Activated CD8-positive, alpha-beta memory T cell treated with anti-CD3 and anti-CD28 coated beads, Interleukin-2, amount 50 U/mL, for 24 hours (primary cell): Measurements from ENCODE around the gene ATXN1.
"Not testable (repeated sequence)": the region's sequence is repeated elsewhere in the genome, so short reads cannot be mapped to it uniquely, and the experiment has no call there.

Experiments used
- DNase-seq: peaks from one replicate; pipeline ENCODE4 v3.0.0-alpha.2; 2020; ENCODE audit errors: extremely low read depth

ATXN1 gene

DNA sequence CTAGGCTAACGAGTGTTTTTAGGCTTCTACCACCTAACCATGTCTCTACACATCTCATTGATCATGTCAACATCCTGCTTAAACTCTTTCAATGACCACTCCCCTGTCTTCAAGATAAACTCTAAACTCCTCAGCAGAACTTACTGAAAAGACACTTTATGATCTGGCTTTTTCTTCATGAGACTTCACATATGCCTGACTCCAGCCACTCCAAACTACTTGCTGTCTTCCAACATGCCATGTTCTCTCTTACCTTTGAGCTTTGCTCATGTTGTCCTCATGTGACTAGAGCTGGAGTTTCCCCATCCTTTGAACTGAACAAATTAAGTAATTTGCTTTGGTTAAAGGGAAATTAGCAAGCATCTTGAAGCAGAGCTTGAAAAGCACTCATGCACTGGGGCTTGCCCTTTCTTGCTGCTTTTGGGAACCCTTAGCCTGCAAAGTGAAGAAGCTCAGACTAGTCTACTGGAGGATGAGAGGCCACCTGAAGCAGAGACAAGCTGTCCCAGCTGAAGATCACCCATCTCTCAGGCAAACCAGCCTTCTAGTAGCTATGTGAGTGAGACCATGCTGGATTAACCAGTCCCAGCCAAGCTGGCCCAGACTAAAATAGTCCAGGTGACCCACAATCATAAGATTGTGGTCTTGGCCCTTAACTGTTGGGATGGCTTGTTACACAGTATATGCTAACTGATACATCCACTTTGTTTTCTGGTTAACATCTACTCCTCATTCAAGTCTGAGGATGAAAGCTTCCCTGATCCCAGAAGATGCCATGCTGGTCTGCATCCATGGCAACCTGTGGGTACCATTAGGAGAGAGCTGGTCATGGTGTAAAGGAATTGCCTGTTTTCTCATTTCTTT lies 287.1 kb downstream of the ATXN1 start:
- no peak for DNase-seq

DNA sequence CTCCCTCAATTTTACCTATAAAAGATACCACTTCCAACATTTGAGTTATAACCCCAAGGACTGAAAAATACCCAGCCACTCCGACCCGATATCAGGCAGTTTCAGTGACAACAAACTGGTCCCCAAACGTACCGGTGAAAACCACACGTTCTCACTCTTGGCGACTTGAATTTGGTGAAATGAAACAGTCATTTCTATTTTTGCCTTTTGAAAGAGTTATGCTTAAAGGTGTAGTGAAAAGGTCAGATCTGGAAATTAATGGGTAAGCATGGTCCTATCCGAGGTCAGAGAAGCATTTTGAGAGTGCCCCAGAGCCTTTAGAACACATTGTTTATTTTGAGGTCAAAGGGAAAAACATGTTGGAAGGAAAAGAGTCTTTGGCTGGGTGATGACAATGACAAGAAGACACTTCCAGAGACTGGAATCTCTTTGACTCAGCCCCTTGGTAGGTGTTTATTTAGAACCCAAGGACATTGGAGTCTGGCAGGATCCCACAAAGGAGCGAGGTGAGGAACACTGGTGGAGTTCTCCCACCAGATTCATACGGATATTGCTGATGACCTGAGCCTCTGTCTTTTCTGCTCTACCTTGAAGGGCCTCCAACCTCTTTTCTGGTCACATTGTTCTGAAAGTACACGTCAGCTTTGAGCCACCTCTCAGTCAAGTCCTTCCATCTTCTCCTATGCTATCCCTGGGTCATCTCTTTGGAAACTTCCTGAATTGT lies 287.9 kb downstream of the ATXN1 start:
- DNase-seq = no peak

GRCh38 chr6:16472349-16473069 lies 288.8 kb downstream of the ATXN1 start:
- DNase-seq = no peak

GRCh38 chr6:16471910-16472297 lies 289.4 kb downstream of the ATXN1 start:
- no peak for DNase-seq

DNA sequence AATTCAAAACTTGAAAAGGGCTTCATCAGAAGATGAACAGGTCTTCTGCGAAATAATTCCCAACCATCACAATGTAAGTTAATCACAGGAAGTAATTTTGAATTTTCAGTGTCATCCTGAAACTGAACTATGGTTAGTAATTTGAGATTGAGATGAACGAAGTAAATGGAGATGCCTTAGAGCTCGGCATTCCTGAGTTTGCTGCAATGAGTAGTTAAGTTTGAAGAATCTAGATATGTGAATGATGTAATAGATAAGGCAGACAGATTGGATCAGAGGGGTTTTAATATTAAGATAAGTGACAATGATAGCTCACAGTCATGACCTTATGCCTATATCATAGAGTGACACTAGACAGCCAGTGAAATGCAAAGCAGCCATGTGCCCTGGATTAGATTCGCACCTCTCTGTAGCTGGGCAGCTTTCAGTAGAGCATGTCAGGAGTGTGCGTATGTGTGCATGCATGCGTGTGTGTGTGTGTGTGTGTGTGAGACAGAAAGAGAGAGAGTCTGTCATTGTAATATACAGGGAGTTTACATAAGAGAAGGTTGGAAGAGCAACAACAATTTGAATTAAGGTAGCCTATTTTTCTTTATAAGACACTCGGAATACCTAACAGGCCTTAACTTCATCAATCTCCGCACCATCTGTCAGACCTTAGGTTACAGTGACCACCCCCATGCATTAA lies 289.9 kb downstream of the ATXN1 start:
- no peak for DNase-seq

- no peak for DNase-seq
These were observed 290.6 kb downstream of the ATXN1 start for GRCh38 chr6:16470502-16471221.

GRCh38 chr6:16468991-16469615 lies 292.2 kb downstream of the ATXN1 start:
- no peak for DNase-seq

DNA sequence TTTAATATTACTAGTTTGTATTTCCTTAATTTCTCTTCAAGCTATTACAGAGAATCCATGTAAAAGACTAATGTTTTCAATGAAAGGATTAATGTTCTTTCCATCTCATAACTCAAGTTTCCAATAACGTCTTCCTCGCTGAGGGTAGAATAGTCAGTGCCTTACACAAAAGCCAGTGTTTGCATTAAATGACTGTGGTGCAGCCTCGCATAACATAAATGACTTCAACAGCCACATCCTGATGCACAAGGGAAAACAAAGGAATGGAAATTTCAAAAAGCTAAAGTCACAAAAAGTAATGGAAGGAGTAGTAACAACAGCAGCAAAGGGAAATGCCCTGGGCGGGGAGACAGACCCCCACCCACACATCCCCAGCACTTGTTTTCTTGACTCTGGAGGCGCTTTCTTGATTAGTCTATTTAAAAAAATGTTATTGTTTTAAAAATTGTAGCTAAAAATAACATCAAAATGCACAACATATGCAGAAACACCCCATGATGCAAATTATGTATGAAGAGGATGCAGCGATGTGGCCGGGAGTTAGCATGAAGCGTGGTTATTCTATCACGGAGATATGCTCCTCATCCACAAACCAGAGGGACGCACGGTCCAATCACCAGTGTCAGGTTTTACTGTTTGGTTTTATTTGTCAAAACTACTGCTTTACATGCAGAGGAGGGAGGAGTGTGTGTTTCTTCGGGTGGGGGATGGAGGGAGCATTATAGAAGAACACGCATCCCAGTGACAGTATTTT lies 294.3 kb downstream of the ATXN1 start:
- DNase-seq = no peak

GRCh38 chr6:16464045-16464444 lies 297.2 kb downstream of the ATXN1 start:
- no peak for DNase-seq

DNA sequence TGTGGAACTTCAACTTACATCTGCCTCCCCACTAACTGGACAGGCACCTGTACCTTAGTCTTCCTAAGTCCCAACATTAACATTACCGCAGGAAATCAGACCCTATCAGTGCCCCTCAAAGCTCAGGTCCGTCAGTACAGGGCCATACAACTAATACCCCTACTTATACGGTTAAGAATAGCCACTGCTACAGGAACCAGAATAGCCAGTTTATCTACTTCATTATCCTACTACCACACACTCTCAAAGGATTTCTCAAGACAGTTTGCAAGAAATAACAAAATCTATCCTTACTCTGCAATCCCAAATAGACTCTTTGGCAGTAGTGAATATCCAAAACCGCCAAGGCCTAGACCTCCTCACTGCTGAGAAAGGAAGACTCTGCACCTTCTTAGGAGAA lies 298.0 kb downstream of the ATXN1 start:
- DNase-seq = not testable (repeated sequence)

DNA sequence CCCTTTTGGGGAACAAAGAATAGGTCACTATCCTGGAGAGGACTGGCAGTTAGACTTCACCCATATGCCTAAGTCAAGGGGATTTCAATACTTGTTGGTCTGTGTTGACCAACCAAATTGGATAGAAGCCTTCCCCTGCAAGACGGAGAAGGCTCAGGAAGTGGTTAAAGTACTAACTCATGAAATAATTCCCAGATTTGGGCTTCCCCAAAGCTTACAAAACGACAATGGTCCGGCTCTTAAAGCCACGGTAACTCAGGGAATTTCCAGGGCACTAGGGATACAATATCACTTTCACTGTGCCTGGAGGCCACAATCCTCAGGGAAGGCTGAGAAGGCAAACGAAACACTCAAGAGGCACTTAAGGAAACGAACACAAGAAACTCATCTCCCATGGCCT lies 299.8 kb downstream of the ATXN1 start:
- no peak for DNase-seq

GRCh38 chr6:16459472-16459871 lies 301.8 kb downstream of the ATXN1 start:
- DNase-seq = not testable (repeated sequence)

DNA sequence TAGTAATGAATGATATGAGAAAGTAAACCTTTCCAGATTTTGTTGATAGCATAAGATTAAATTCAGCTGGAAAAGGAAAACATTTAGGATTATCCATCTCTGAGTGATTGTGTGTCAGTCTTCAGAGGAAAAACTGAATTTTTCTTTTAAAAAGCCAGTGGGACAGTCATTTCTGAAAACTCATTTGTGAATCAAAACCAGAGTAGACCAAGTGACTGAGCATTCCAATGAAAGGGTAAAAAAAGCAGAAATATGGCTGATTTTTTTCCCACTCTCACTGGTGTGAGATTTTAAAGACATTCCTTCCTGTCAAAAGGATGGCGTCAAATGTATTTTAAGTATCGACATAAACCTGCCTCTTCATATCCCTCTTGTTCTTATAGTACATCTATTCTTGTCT lies 308.9 kb downstream of the ATXN1 start:
- no peak for DNase-seq

DNA sequence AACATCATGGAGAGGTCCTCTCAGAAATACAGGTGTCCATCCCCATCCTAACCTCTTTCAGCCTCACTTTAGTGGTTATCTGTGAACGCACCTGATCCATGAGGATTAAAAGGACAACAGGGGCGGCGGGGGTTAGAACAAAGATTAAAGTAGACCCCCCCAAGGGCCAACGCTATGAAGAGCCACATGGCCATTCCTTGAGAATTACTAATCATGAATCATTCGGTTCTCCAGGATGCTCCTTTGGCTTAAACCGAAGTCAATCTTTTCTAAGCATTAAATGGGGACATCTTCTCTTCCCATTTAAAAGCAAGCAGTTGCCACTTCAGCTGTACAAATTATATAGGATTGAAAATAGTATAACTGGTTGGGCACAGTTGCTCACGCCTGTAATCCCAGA lies 310.4 kb downstream of the ATXN1 start:
- DNase-seq = no peak

- DNase-seq = no peak
These were observed 311.0 kb downstream of the ATXN1 start for GRCh38 chr6:16450285-16450684.

GRCh38 chr6:16446273-16446672 lies 315.0 kb downstream of the ATXN1 start:
- DNase-seq = no peak

GRCh38 chr6:16442031-16442430 lies 319.2 kb downstream of the ATXN1 start:
- DNase-seq = no peak

- no peak for DNase-seq
These were observed 320.0 kb downstream of the ATXN1 start for GRCh38 chr6:16441262-16441661.

- DNase-seq = no peak
These were observed 320.5 kb downstream of the ATXN1 start for GRCh38 chr6:16440636-16441212.
